HepG2 (cell line): Measurements from ENCODE around the gene SRP68. TPM values are rescaled to one million over a fixed set of nuclear protein-coding genes. Genes with fewer than 3 reads are reported as not detected.
A peak's percentile ranks its signal among the peaks of the same experiment; 100 is the strongest.

ENCODE experiments used
- AFF4 ChIP-seq: sonication (generic); formaldehyde crosslinking; IDR thresholded peaks from 2 replicates; pipeline ENCODE4 v1.4.0; 2020; ENCODE audit warnings: missing genetic modification reagents
- AKAP8 ChIP-seq: sonication (generic); formaldehyde crosslinking; IDR thresholded peaks from 2 replicates; pipeline ENCODE4 v1.5.1; 2020; ENCODE audit warnings: mild to moderate bottlenecking, missing genetic modification reagents
- BATF2 ChIP-seq: sonication (generic); formaldehyde crosslinking; IDR thresholded peaks from 2 replicates; pipeline ENCODE4 v1.8.0; 2022; ENCODE audit warnings: mild to moderate bottlenecking, missing genetic modification reagents, moderate library complexity
- EED ChIP-seq: sonication (generic); formaldehyde crosslinking; IDR thresholded peaks from 2 replicates; pipeline ENCODE4 v1.5.0; 2020; ENCODE audit warnings: mild to moderate bottlenecking, missing genetic modification reagents
- FOXJ3 ChIP-seq: sonication (generic); formaldehyde crosslinking; IDR thresholded peaks from 2 replicates; pipeline ENCODE4 v1.4.0; 2020; ENCODE audit warnings: missing genetic modification reagents, mild to moderate bottlenecking, borderline replicate concordance
- GATAD2A ChIP-seq: IDR thresholded peaks from 2 replicates; pipeline ENCODE4 v1.6.1; 2016
- MAF1 ChIP-seq: sonication (generic); formaldehyde crosslinking; IDR thresholded peaks from 2 replicates; pipeline ENCODE4 v1.5.0; 2020; ENCODE audit warnings: missing genetic modification reagents, borderline replicate concordance
- MBD4 ChIP-seq: IDR thresholded peaks from 2 replicates; pipeline ENCODE4 v1.6.1; 2012; ENCODE audit warnings: low read length, inconsistent platforms, borderline replicate concordance
- MEIS2 ChIP-seq: sonication (generic); formaldehyde crosslinking; IDR thresholded peaks from 2 replicates; pipeline ENCODE4 v1.9.0; 2021; ENCODE audit warnings: mild to moderate bottlenecking, missing genetic modification reagents
- MYC ChIP-seq: sonication (generic); formaldehyde crosslinking; IDR thresholded peaks from 2 replicates; pipeline ENCODE4 v1.9.0; 2021; ENCODE audit warnings: missing genetic modification reagents, borderline replicate concordance
- NCOA1 ChIP-seq: sonication (generic); formaldehyde crosslinking; IDR thresholded peaks from 2 replicates; pipeline ENCODE4 v1.9.0; 2021; ENCODE audit warnings: missing genetic modification reagents
- NFE2L1 ChIP-seq: sonication (generic); formaldehyde crosslinking; IDR thresholded peaks from 2 replicates; pipeline ENCODE4 v1.4.0; 2020; ENCODE audit warnings: missing genetic modification reagents, mild to moderate bottlenecking, borderline replicate concordance
- RFXAP ChIP-seq: sonication (generic); formaldehyde crosslinking; IDR thresholded peaks from 2 replicates; pipeline ENCODE4 v1.4.0; 2020; ENCODE audit warnings: missing genetic modification reagents, borderline replicate concordance
- SRSF9 ChIP-seq: fragments of 200-400 bp; formaldehyde crosslinking; IDR thresholded peaks from 2 replicates; pipeline ENCODE4 v1.6.1; 2018; ENCODE audit warnings: borderline replicate concordance, mild to moderate bottlenecking, low read depth, low read length; ENCODE audit not compliant: insufficient read depth, poor library complexity, severe bottlenecking
- TARDBP ChIP-seq: sonication (generic); formaldehyde crosslinking; IDR thresholded peaks from 2 replicates; pipeline ENCODE4 v1.8.0; 2022; ENCODE audit warnings: mild to moderate bottlenecking, missing genetic modification reagents
- ZNF121 ChIP-seq: sonication (generic); formaldehyde crosslinking; IDR thresholded peaks from 2 replicates; pipeline ENCODE4 v1.5.0; 2020; ENCODE audit warnings: mild to moderate bottlenecking, missing genetic modification reagents
- ZNF143 ChIP-seq: sonication (generic); formaldehyde crosslinking; IDR thresholded peaks from 2 replicates; pipeline ENCODE4 v1.4.0; 2020; ENCODE audit warnings: missing genetic modification reagents
- ZNF17 ChIP-seq: sonication (generic); formaldehyde crosslinking; IDR thresholded peaks from 2 replicates; pipeline ENCODE4 v1.5.0; 2020; ENCODE audit warnings: mild to moderate bottlenecking, missing genetic modification reagents
- ZNF234 ChIP-seq: sonication (generic); formaldehyde crosslinking; conservative IDR thresholded peaks from 2 replicates; pipeline ENCODE4 v1.5.1; 2020; ENCODE audit warnings: mild to moderate bottlenecking, missing genetic modification reagents
- ZNF510 ChIP-seq: sonication (generic); formaldehyde crosslinking; IDR thresholded peaks from 2 replicates; pipeline ENCODE4 v1.4.0; 2020; ENCODE audit warnings: low read depth, mild to moderate bottlenecking, missing genetic modification reagents
- ZNF556 ChIP-seq: sonication (generic); formaldehyde crosslinking; IDR thresholded peaks from 2 replicates; pipeline ENCODE4 v1.4.0; 2020; ENCODE audit warnings: mild to moderate bottlenecking, missing genetic modification reagents, borderline replicate concordance
- ZNF562 ChIP-seq: sonication (generic); formaldehyde crosslinking; IDR thresholded peaks from 2 replicates; pipeline ENCODE4 v1.8.0; 2022; ENCODE audit warnings: missing genetic modification reagents, borderline replicate concordance
- ZNF629 ChIP-seq: sonication (generic); formaldehyde crosslinking; conservative IDR thresholded peaks from 2 replicates; pipeline ENCODE4 v1.5.0; 2020; ENCODE audit warnings: missing genetic modification reagents
- ZNF660 ChIP-seq: sonication (generic); formaldehyde crosslinking; IDR thresholded peaks from 2 replicates; pipeline ENCODE4 v1.5.1; 2020; ENCODE audit warnings: mild to moderate bottlenecking, low read depth, missing genetic modification reagents, borderline replicate concordance
- polyA plus RNA-seq, 8 experiments: library from polyadenylated mRNA; depleted of rRNA in 3 of 8; stranded (reverse) in 7 of 8; unstranded in 1 of 8; fragments of >200 nt; fragmentation: Illumina TruSeq in 4 of 8; extraction: Trizol in 4 of 8; gene quantifications; 2 replicates each; pipeline versions ENCODE4 v1.2.1 to v1.2.3, GENCODE V29; 2011 to 2016; ENCODE audit warnings: low read depth in 4 of 8, missing spikeins in 1 of 8, mixed read lengths in 1 of 8; ENCODE audit not compliant: insufficient read depth in 1 of 8
- total RNA-seq, 5 experiments: library from RNA; depleted of rRNA; stranded (reverse); fragments of >200 nt; fragmentation: Illumina TruSeq; extraction: Trizol; gene quantifications; 2 replicates each; pipeline ENCODE4 v1.2.3, GENCODE V29; 2016; ENCODE audit warnings: low read depth in 1 of 5
- TF ChIP-seq, protein P1 (sequence below): sonication (generic); formaldehyde crosslinking; IDR thresholded peaks from 2 replicates; pipeline ENCODE4 v1.5.0; 2020; ENCODE audit warnings: mild to moderate bottlenecking, missing genetic modification reagents

The SRP68 gene
- total and polyA plus RNA-seq, 2 of the 13 experiments (the other 11 are each of a cell fraction or from before 2014, with no cell fraction given): 39.8 to 74.3 TPM

GRCh38 chr17:76027159-76027839 lies 45.0 kb downstream of the SRP68 start, which contains the start of gene EVPL (continued):
- TF ChIP-seq, protein P1, sequence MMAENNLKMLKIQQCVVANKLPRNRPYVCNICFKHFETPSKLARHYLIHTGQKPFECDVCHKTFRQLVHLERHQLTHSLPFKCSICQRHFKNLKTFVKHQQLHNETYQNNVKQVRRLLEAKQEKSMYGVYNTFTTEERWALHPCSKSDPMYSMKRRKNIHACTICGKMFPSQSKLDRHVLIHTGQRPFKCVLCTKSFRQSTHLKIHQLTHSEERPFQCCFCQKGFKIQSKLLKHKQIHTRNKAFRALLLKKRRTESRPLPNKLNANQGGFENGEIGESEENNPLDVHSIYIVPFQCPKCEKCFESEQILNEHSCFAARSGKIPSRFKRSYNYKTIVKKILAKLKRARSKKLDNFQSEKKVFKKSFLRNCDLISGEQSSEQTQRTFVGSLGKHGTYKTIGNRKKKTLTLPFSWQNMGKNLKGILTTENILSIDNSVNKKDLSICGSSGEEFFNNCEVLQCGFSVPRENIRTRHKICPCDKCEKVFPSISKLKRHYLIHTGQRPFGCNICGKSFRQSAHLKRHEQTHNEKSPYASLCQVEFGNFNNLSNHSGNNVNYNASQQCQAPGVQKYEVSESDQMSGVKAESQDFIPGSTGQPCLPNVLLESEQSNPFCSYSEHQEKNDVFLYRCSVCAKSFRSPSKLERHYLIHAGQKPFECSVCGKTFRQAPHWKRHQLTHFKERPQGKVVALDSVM (CRISPR knock-in tag): no peak
- TF ChIP-seq MYC (CRISPR knock-in tag): peak; percentile 61; the same call in 1 of the 2 replicates
- TF ChIP-seq ZNF660: no peak; the same call in 1 of the 2 replicates
- peak; percentile 67; the same call in 1 of the 2 replicates for TF ChIP-seq TARDBP (CRISPR knock-in tag)
- no peak for TF ChIP-seq ZNF143 (CRISPR knock-in tag)
- TF ChIP-seq FOXJ3 (CRISPR knock-in tag): 0 out of 2 replicates have a peak, but pooled peaks have one; percentile 17
- TF ChIP-seq MBD4: no peak
- no peak for TF ChIP-seq ZNF17
- no peak for TF ChIP-seq SRSF9
- no peak for TF ChIP-seq ZNF629 (CRISPR knock-in tag)
- TF ChIP-seq EED (CRISPR knock-in tag): no peak
- peak; percentile 45; the same call in 1 of the 2 replicates for TF ChIP-seq GATAD2A (CRISPR knock-in tag)
- no peak for TF ChIP-seq ZNF562 (CRISPR knock-in tag)
- TF ChIP-seq MAF1 (CRISPR knock-in tag): no peak
- no peak for TF ChIP-seq BATF2
- TF ChIP-seq NFE2L1 (CRISPR knock-in tag): peak; percentile 40; the same call in 1 of the 2 replicates
- TF ChIP-seq ZNF556: peak; percentile 40; the same call in 1 of the 2 replicates
- TF ChIP-seq MEIS2 (CRISPR knock-in tag): no peak
- TF ChIP-seq ZNF121 (CRISPR knock-in tag): peak; percentile 40; the same call in 1 of the 2 replicates
- TF ChIP-seq ZNF510 (CRISPR knock-in tag): no peak
- peak; percentile 38; the same call in 1 of the 2 replicates for TF ChIP-seq AKAP8 (CRISPR knock-in tag)
- TF ChIP-seq ZNF234 (CRISPR knock-in tag): no peak
- TF ChIP-seq RFXAP (CRISPR knock-in tag): no peak; the same call in 1 of the 2 replicates
- TF ChIP-seq AFF4 (CRISPR knock-in tag): no peak
- no peak for TF ChIP-seq NCOA1 (CRISPR knock-in tag)
